ENCODE measurements around the gene P2RX1.

Gene P2RX1

GRCh38 chr17:3923466-3924190 is 7.4 kb upstream of the P2RX1 start:
- H3K4me2 ChIP-seq (ENCODE audit: low read length), result no peak overlapping the region
- H4K20me1 ChIP-seq (ENCODE audit: insufficient read depth, low read length), result no peaks in the 10 kb centered on the region
- no peaks in the 10 kb centered on the region; the same call in 1 of the 2 replicates for H3K27me3 ChIP-seq (ENCODE audit: insufficient read depth, low read length)
- no peaks in the 10 kb centered on the region for H3K9me3 ChIP-seq (ENCODE audit: low read length)
- no peaks in the 10 kb centered on the region for H3K9me2 ChIP-seq (ENCODE audit: low read depth, low read length)
- peaks cover 7% of the 10 kb centered on the region for H3K4me1 ChIP-seq (ENCODE audit: insufficient read depth, low read length, severe bottlenecking)
- H3F3A ChIP-seq (ENCODE audit: insufficient read depth, low read length), result no peaks in the 10 kb centered on the region
- H3K4me3 ChIP-seq (ENCODE audit: low read depth, low read length, poor library complexity, severe bottlenecking), result no peak overlapping the region
- no peak overlapping the region for H3K27ac ChIP-seq (ENCODE audit: low read depth, low read length, poor library complexity, severe bottlenecking)
- H2AFZ ChIP-seq (ENCODE audit: low read length), result no peak overlapping the region
- H3K79me2 ChIP-seq (ENCODE audit: insufficient read depth, low read length), result no peaks in the 10 kb centered on the region
- TF ChIP-seq EZH2 (IDR thresholded peaks at IDR 0.05; ENCODE audit: borderline replicate concordance, low read length), result no peak
- TF ChIP-seq CTCF (IDR thresholded peaks at IDR 0.05; ENCODE audit: low read length), result no peak
- peaks cover 43% of the 10 kb centered on the region for H3K36me3 ChIP-seq (ENCODE audit: insufficient read depth, low read length)
- H3K9ac ChIP-seq (ENCODE audit: low read length), result no peak overlapping the region

- Histone ChIP-seq H3K4me2 (ENCODE audit: low read length) (no peak overlapping the region), H2AFZ (ENCODE audit: low read length) (no peak overlapping the region), H3K9ac (ENCODE audit: low read length) (no peak overlapping the region), H3K4me1 (ENCODE audit: insufficient read depth, low read length, severe bottlenecking) (peaks cover 7% of the 10 kb centered on the region), H3K9me2 (ENCODE audit: low read depth, low read length) (no peaks in the 10 kb centered on the region), H3K9me3 (ENCODE audit: low read length) (no peaks in the 10 kb centered on the region), H3K4me3 (ENCODE audit: low read depth, low read length, poor library complexity, severe bottlenecking) (no peak overlapping the region), H4K20me1 (ENCODE audit: insufficient read depth, low read length) (no peaks in the 10 kb centered on the region), H3K27ac (ENCODE audit: low read depth, low read length, poor library complexity, severe bottlenecking) (no peak overlapping the region), H3K36me3 (ENCODE audit: insufficient read depth, low read length) (peaks cover 34% of the 10 kb centered on the region), H3F3A (ENCODE audit: insufficient read depth, low read length) (no peaks in the 10 kb centered on the region), H3K79me2 (ENCODE audit: insufficient read depth, low read length) (no peaks in the 10 kb centered on the region), H3K27me3 (ENCODE audit: insufficient read depth, low read length) (no peaks in the 10 kb centered on the region; the same call in 1 of the 2 replicates)
- no peak for TF ChIP-seq CTCF (IDR thresholded peaks at IDR 0.05; ENCODE audit: low read length)
- no peak for TF ChIP-seq EZH2 (IDR thresholded peaks at IDR 0.05; ENCODE audit: borderline replicate concordance, low read length)
Measured at GRCh38 chr17:3922765-3923164, 6.5 kb upstream of the P2RX1 start.

- H3K9me3 ChIP-seq (ENCODE audit: low read length), result no peaks in the 10 kb centered on the region
- H3K79me2 ChIP-seq (ENCODE audit: insufficient read depth, low read length), result no peaks in the 10 kb centered on the region
- H3F3A ChIP-seq (ENCODE audit: insufficient read depth, low read length), result no peaks in the 10 kb centered on the region
- TF ChIP-seq CTCF (IDR thresholded peaks at IDR 0.05; ENCODE audit: low read length), result no peak
- TF ChIP-seq EZH2 (IDR thresholded peaks at IDR 0.05; ENCODE audit: borderline replicate concordance, low read length), result no peak
- peaks cover 6% of the 10 kb centered on the region; the same call in 1 of the 2 replicates for H3K27me3 ChIP-seq (ENCODE audit: insufficient read depth, low read length)
- no peaks in the 10 kb centered on the region for H3K9me2 ChIP-seq (ENCODE audit: low read depth, low read length)
- H3K4me1 ChIP-seq (ENCODE audit: insufficient read depth, low read length, severe bottlenecking), result peaks cover 13% of the 10 kb centered on the region
- no peak overlapping the region for H3K4me2 ChIP-seq (ENCODE audit: low read length)
- H3K4me3 ChIP-seq (ENCODE audit: low read depth, low read length, poor library complexity, severe bottlenecking), result no peak overlapping the region
- no peak overlapping the region for H2AFZ ChIP-seq (ENCODE audit: low read length)
- H3K27ac ChIP-seq (ENCODE audit: low read depth, low read length, poor library complexity, severe bottlenecking), result no peak overlapping the region
- H4K20me1 ChIP-seq (ENCODE audit: insufficient read depth, low read length), result no peaks in the 10 kb centered on the region
- peaks cover 24% of the 10 kb centered on the region for H3K36me3 ChIP-seq (ENCODE audit: insufficient read depth, low read length)
- no peak overlapping the region for H3K9ac ChIP-seq (ENCODE audit: low read length)
Measured at GRCh38 chr17:3921502-3922319, 5.4 kb upstream of the P2RX1 start.
